Kidney epithelial cell (primary cell): Measurements from ENCODE around the gene MOCS3. TPM values are rescaled to one million over a fixed set of nuclear protein-coding genes. Genes with fewer than 3 reads are reported as not detected.

Source experiments
- DNase-seq: peaks from one replicate; pipeline ENCODE4 v3.0.0-alpha.2; 2010; ENCODE audit warnings: low read depth
- H3K27me3 ChIP-seq: 2 replicates; pipeline ENCODE4 v1.6.0; 2011; ENCODE audit warnings: low read length; ENCODE audit not compliant: control insufficient read depth, insufficient read depth
- H3K36me3 ChIP-seq: 2 replicates; pipeline ENCODE4 v1.5.1; 2011; ENCODE audit warnings: low read length; ENCODE audit not compliant: control insufficient read depth, insufficient read depth
- H3K4me3 ChIP-seq: 2 replicates; pipeline ENCODE4 v1.5.1; 2011; ENCODE audit warnings: low read depth, mild to moderate bottlenecking, control low read depth, low read length
- CTCF ChIP-seq: IDR thresholded peaks from 2 replicates; pipeline ENCODE4 v1.5.1; 2011; ENCODE audit warnings: mild to moderate bottlenecking, moderate library complexity, low read length, control low read depth, inconsistent platforms; ENCODE audit not compliant: insufficient read depth, poor library complexity, severe bottlenecking
- total RNA-seq: library from RNA; depleted of rRNA; stranded (reverse); fragments of >200 nt; gene quantifications from 2 replicates; pipeline ENCODE4 v1.2.3, GENCODE V29; 2015

The MOCS3 gene
- total RNA-seq, 1 donor from 2014 or later, result 10.0 TPM

DNA sequence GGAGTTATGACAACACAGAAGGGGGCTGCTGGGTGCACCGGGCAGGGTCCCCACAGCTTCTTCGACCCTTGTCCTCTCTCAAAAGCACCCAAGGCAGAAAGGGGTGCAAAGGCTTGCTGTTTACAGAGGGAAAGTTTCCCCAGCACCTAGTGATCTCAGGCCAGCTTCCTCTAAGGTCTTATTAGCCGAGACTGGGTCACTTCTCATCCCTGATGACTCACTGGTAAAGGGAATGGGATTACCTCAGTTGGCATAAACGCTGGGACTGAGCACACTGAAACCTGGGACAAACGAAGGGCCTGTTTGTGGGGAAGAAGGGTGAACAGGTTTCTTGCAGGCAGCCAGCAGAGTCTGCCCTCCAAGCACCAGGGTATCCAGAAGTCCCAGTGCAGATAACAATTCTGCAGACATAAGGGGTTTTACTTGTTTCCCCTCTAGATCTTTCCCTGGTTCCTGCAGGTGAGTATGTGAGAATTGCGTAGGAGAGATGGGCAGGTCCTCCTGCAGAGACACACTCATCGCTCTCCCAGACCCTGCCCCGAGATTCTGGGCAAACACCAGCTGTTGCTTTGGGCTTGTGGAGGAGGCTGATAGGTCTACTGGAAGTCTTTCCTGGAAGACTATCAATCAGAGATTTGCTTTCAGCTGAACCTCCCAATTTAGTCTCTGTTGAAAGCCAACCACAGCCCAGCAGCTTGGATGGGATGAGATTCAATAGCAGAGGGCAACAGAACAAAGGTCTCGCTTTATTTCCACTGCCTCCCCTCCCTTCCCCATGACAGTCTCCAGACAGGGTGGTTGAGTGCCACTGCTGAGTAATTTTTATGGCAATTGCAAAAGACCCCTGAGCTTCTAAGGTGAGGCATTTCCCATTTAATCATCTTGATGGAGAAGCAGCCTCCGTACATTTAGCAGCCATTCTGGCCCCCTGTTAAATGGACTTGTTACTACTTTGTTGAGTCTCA lies 38.6 kb downstream of the MOCS3 start:
- no peak for TF ChIP-seq CTCF
- Histone ChIP-seq H3K4me3 (no peak overlapping the region), H3K36me3 (no peaks in the 10 kb centered on the region), H3K27me3 (peaks cover 6% of the 10 kb centered on the region)
- DNase-seq, result peak; percentile 18

GRCh38 chr20:50999355-50999754 lies 40.7 kb downstream of the MOCS3 start:
- no peak overlapping the region for H3K4me3 ChIP-seq
- no peak for DNase-seq
- no peaks in the 10 kb centered on the region for H3K36me3 ChIP-seq
- no peak for TF ChIP-seq CTCF
- peaks cover 8% of the 10 kb centered on the region for H3K27me3 ChIP-seq

GRCh38 chr20:51001430-51002265 lies 43.0 kb downstream of the MOCS3 start:
- TF ChIP-seq CTCF, result no peak
- H3K27me3 ChIP-seq, result peaks cover 8% of the 10 kb centered on the region
- no peak overlapping the region for H3K4me3 ChIP-seq
- H3K36me3 ChIP-seq, result no peaks in the 10 kb centered on the region
- no peak for DNase-seq

DNA sequence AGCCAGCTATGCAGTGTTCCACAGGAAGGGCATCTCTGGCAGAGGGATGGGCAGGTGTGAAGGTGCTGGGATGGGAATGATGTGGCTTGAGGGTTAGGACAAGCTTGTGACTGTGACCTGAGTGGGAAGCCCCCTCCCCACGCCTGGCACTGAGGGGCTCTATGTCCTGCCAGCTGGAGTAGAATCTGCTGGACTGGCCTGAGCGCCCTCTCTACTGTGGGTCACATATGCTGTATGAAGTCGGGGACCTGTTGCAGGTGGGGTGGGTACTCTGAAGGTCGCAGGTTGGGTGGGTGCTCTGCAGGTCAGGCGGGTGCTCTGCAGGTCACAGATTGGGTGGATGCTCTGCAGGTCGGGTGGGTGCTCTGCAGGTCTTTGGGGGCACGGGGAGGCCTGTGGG lies 44.0 kb downstream of the MOCS3 start:
- H3K27me3 ChIP-seq, result peaks cover 8% of the 10 kb centered on the region
- H3K4me3 ChIP-seq, result no peak overlapping the region
- DNase-seq, result no peak
- no peak for TF ChIP-seq CTCF
- H3K36me3 ChIP-seq, result no peaks in the 10 kb centered on the region

DNA sequence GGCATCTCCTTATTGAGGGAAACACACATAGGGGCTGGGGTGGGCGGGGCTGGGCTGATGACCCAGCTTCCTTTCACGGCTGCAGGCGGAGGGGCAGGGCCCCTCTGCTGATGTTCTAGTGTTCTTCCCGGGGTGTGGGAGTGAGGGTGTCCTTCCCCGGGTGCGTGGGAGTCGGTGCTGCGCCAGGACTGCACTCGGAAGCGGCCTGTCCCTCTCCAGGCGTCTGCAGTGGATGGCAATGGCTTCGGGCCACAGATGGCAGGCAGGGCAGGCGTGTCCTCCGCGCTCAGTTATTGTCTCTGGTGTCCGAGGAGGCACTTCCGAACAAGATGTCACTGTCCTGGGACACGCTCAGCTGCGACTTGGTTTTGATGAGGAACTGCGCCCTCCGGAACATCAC lies 45.1 kb downstream of the MOCS3 start:
- Histone ChIP-seq H3K4me3 (no peak overlapping the region), H3K27me3 (peaks cover 8% of the 10 kb centered on the region), H3K36me3 (no peaks in the 10 kb centered on the region)
- no peak for TF ChIP-seq CTCF
- no peak for DNase-seq
